Neural progenitor cell (in vitro differentiated cells): ENCODE data around the gene GATAD2A.

Source experiments
- EZH2 ChIP-seq: fragments of 200-600 bp; sonication (generic); IDR thresholded peaks from 2 replicates; pipeline ENCODE4 v1.6.1; 2017; ENCODE audit warnings: antibody characterized with exemption, mild to moderate bottlenecking, moderate library complexity
- EZH2phosphoT487 ChIP-seq: fragments of 200-600 bp; sonication (generic); IDR thresholded peaks from 2 replicates; pipeline ENCODE4 v1.6.1; 2017; ENCODE audit warnings: antibody characterized with exemption
- TF ChIP-seq, protein P1 (sequence below): fragments of 200-600 bp; sonication (generic); IDR thresholded peaks from 2 replicates; pipeline ENCODE4 v1.5.1; 2017; ENCODE audit warnings: antibody characterized with exemption, mild to moderate bottlenecking

DNA sequence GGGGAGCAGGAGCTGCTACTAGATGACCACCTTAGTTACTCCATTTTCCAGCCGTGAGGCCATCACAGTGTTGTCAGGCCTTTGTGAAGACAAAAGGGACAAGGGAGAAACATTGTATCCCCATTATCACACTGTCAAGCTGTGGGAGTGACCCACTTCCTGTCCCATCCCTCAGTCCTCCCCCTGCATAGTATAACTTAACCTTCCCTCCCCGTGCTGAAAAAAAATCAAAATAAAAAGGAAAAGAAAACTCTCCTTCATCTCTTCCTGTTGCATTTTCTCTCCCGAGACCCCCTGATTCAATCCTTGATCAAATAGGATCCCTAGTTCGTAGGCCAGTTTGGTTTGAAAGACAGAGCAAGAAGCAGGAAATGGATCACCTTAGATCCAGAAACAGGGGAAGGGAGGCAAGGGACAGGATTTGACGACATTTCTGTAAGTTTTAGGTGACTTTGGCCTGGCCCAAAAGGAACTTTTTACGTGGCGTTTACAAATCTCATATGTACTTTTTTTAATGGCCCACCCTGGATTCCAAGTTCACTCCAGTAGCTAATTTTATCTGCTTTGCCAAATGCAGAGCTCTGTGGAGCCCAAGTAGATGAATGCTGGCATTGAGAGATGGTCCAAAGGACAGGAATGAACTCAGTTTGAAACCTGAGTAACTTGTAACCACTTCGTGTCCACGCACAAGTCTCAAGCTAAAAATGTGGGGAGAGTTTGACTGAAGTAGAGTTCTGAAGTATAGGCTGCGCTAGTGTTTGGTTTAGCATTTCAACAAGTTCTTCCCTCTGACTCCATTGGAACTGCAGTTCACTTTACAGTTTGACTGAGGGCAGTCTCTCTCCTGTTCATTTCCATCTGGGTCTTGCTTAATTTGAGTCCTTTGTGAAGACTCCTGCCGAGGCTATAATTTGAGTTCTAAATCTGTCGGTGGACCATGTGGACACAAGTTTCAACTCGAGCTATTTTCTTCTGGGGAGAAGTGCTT, 16.6 kb upstream of the GATAD2A start:
- TF ChIP-seq, protein P1, sequence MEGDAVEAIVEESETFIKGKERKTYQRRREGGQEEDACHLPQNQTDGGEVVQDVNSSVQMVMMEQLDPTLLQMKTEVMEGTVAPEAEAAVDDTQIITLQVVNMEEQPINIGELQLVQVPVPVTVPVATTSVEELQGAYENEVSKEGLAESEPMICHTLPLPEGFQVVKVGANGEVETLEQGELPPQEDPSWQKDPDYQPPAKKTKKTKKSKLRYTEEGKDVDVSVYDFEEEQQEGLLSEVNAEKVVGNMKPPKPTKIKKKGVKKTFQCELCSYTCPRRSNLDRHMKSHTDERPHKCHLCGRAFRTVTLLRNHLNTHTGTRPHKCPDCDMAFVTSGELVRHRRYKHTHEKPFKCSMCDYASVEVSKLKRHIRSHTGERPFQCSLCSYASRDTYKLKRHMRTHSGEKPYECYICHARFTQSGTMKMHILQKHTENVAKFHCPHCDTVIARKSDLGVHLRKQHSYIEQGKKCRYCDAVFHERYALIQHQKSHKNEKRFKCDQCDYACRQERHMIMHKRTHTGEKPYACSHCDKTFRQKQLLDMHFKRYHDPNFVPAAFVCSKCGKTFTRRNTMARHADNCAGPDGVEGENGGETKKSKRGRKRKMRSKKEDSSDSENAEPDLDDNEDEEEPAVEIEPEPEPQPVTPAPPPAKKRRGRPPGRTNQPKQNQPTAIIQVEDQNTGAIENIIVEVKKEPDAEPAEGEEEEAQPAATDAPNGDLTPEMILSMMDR = no peak
- TF ChIP-seq EZH2 (no peak), EZH2phosphoT487 (no peak)
